ENCODE results near the gene PJA2.

DNA sequence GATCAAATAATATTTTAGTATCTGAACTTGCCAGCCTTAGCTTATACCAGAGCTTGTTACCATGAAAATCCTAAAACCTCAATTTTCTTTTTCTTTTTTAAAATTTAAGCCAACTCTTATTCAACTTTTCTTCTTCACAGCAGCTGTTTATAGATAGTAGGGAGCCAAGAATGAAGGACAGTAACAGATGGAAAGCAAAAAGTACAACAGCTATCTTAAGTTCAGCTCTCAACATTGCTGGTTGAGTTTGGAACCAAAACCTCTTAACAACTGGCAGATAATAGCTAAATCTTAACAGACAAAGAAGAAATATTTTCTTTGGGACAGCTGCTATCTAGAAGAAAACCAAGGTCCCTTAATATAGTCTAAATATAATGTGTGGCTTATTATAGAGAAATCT lies 74.7 kb downstream of the PJA2 start:
- no peak for TF ChIP-seq EP300 (IDR thresholded peaks at IDR 0.05)
- no peak for TF ChIP-seq POLR2A (IDR thresholded peaks at IDR 0.05)
- TF ChIP-seq, protein P1, sequence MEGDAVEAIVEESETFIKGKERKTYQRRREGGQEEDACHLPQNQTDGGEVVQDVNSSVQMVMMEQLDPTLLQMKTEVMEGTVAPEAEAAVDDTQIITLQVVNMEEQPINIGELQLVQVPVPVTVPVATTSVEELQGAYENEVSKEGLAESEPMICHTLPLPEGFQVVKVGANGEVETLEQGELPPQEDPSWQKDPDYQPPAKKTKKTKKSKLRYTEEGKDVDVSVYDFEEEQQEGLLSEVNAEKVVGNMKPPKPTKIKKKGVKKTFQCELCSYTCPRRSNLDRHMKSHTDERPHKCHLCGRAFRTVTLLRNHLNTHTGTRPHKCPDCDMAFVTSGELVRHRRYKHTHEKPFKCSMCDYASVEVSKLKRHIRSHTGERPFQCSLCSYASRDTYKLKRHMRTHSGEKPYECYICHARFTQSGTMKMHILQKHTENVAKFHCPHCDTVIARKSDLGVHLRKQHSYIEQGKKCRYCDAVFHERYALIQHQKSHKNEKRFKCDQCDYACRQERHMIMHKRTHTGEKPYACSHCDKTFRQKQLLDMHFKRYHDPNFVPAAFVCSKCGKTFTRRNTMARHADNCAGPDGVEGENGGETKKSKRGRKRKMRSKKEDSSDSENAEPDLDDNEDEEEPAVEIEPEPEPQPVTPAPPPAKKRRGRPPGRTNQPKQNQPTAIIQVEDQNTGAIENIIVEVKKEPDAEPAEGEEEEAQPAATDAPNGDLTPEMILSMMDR (IDR thresholded peaks at IDR 0.05): no peak

Data from tibial nerve (tissue), 4 donors.